Mucosa of descending colon (tissue), 3 donors: ENCODE data around the gene PRUNE1. TPM values are rescaled to one million over a fixed set of nuclear protein-coding genes. Genes with fewer than 3 reads are reported as not detected.
A peak's percentile ranks its signal among the peaks of the same experiment; 100 is the strongest.

Experiments used
- ATAC-seq: fragments of 200-7000 bp; cut with Tn5 transposase; one replicate; pipeline ENCODE4 v1.9.1; 2020; ENCODE audit warnings: mild to moderate bottlenecking, moderate library complexity
- DNase-seq, 3 donors: peaks; one replicate each; pipeline ENCODE4 v3.0.0-alpha.2; 2020
- H3K36me3 ChIP-seq: fragments of 200-600 bp; one replicate; pipeline ENCODE4 v1.8.0; 2021; ENCODE audit warnings: low read depth, mild to moderate bottlenecking
- H3K4me1 ChIP-seq: fragments of 200-600 bp; one replicate; pipeline ENCODE4 v1.8.0; 2021; ENCODE audit warnings: low read depth, mild to moderate bottlenecking
- H3K4me3 ChIP-seq: fragments of 200-600 bp; one replicate; pipeline ENCODE4 v1.8.0; 2021; ENCODE audit warnings: mild to moderate bottlenecking
- H3K9me3 ChIP-seq: fragments of 200-600 bp; one replicate; pipeline ENCODE4 v1.8.0; 2021; ENCODE audit warnings: mild to moderate bottlenecking
- CTCF ChIP-seq: fragments of 200-600 bp; IDR thresholded peaks from one replicate; pipeline ENCODE4 v1.8.0; 2022; ENCODE audit warnings: antibody characterized with exemption, mild to moderate bottlenecking
- intact Hi-C, 2 donors: fragments of 100-400 bp; cut with DNase I in 1 of 2; cut with micrococcal nuclease in 1 of 2; formaldehyde crosslinking; loops; one replicate each; pipeline versions ENCODE4 v1.11.0 to v1.11.1; 2022; cut with DNase I, micrococcal nuclease
- total RNA-seq, 3 donors: library from RNA; stranded (reverse); fragmentation: NEBNext Ultra II Directional in 2 of 3; extraction: Animal tissue kit (Norgen Biotek cat#: 25700) in 2 of 3; gene quantifications; one replicate each; pipeline versions ENCODE4 v1.2.1 to v1.2.4, GENCODE V29; 2021 to 2023
- donor health status: DM: no; HTN: no; CAD: no; lungs with moderate emphysema.
- donor health status: DM: no; HTN: no; CAD: no.
- donor health status: DM: no; HTN: yes; CAD: no.

PRUNE1 gene
- total RNA-seq, 3 donors from 2014 or later: 21.3 to 27.5 (median 23.3) TPM

DNA sequence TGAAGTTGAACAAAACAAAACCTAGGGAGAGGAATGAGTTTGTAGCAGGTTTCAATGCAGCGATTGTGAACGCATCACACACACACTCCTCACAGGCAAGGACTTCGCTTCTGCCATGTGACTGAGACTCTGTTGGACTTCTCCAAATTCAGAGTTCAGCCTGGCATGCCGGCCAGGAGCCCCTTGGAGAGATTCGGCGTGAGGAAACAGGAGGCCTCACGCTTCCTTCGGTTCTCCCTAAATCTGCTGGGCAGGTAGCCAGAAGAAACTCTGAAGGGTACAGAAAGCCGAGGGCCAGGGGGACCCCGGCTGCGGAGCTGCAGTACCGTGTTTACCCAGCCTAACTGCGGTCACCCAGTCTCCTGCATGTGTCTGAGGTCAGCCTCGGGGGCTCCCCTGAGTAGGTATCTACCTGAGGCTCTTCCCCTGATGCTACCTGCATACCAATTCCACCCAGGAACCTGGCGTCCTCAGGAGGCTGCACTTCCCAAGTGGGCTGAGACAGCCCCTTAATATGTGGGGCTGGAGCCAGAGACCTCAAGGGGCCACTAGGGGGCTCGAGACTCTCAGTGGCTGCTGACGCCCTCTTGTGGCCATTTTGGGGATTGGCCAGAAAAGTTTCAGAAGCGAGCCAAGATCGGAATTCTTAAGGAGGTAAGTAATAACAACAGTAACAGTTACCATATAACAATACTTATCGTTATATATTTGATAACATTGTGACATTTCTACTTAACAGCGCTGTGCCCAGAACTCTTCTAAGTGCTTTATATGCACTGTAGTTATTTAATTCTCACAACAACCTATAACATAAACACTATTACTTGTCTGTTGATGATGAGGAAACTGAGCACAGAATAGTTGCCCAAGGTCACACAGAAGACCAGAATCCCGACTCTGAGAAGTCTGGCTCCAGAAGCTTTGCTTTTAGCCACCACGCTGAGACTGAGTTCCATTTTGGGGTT is 28.9 kb upstream of the PRUNE1 start:
- Histone ChIP-seq H3K4me3 (no peak overlapping the region), H3K36me3 (no peaks in the 10 kb centered on the region), H3K4me1 (peaks cover 26% of the 10 kb centered on the region), H3K9me3 (no peaks in the 10 kb centered on the region)
- DNase-seq (peak; percentile 74 to 97 (median 80)), ATAC-seq (peak; percentile 61)
- intact Hi-C loops: loop anchor here in 1 of 2 donors (10.0 kb wide), 1 partner anchor 55 kb away; the partner anchor contains the start of gene SETDB1
- TF ChIP-seq CTCF: peak; percentile 98

- H3K4me3 ChIP-seq: no peak overlapping the region
Observed at GRCh38 chr1:150981177-150981804, 27.0 kb upstream of the PRUNE1 start.

GRCh38 chr1:150981805-150982712 is 26.2 kb upstream of the PRUNE1 start, which contains the start of gene ANXA9:
Gene ANXA9, plus strand, starts transcription at chr1:150982292. Its CDS starts 814 bp downstream, at chr1:150983106.
- Histone ChIP-seq H3K36me3 (no peaks in the 10 kb centered on the region), H3K4me3 (no peak within 1 kb of the TSS), H3K9me3 (no peaks in the 10 kb centered on the region), H3K4me1 (peaks cover 18% of the 10 kb centered on the region)
- ATAC-seq: peak; percentile 78
- no peak for TF ChIP-seq CTCF
- peak; percentile 58 to 62 (median 62) for DNase-seq
- intact Hi-C loops: no loop called here

More at GRCh38 chr1:150981177-150981804, 27.0 kb upstream of the PRUNE1 start:
- Histone ChIP-seq H3K36me3 (no peaks in the 10 kb centered on the region), H3K9me3 (no peaks in the 10 kb centered on the region), H3K4me1 (peaks cover 20% of the 10 kb centered on the region)
- intact Hi-C loops: no loop called here
- DNase-seq: peak; percentile 40 to 68 (median 55)
- peak; percentile 53 for ATAC-seq
- TF ChIP-seq CTCF: no peak

DNA sequence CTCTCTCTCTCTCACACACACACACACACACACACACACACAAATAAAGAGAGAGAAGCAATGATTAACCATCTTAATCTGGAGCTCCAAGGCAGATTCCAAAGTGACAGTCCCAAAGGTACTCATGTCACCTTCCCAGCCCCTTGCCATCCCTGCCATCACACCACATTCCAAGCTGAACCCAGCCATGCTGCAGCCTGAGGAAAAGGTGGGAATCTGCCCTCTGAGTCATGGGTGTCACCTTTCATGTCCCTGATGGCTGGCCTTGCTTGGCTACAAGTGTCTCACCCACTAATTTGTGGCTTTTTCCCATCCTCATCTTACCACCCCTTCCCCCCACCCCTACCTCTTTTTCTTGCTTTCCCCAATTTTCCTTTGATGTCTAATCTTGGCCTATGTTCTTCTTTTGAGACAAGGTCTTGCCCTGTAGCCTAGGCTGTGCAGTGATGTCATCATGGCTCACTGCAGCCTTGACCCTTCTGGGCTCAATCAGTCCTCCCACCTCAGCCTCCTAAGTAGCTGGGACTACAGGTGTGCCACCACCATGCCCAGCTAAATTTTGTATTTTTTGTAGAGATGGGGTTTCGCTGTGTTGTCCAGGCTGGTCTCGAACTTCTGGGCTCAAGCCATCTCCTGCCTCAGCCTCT is 22.9 kb upstream of the PRUNE1 start:
- H3K4me1 ChIP-seq: peaks cover 10% of the 10 kb centered on the region
- no peak for TF ChIP-seq CTCF
- H3K9me3 ChIP-seq: no peaks in the 10 kb centered on the region
- H3K4me3 ChIP-seq: no peak overlapping the region
- DNase-seq (no peak), ATAC-seq (no peak)
- intact Hi-C loops: no loop called here
- no peaks in the 10 kb centered on the region for H3K36me3 ChIP-seq

DNA sequence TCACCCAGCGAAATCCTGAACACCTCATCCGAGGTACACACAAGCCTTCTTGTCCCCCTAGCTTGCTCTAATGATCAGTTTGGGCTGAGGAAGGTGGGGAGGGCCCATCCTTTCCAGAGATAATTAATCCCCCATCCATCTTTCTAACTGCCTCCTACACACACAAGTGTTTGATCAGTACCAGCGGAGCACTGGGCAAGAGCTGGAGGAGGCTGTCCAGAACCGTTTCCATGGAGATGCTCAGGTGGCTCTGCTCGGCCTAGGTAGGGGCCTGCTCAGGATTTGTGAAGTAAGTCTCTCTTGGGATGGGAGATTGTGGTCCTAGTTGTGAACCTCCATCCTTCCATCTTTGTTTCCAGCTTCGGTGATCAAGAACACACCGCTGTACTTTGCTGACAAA is 20.3 kb upstream of the PRUNE1 start:
- no peak for TF ChIP-seq CTCF
- Histone ChIP-seq H3K4me1 (no peaks in the 10 kb centered on the region), H3K36me3 (no peaks in the 10 kb centered on the region), H3K9me3 (no peaks in the 10 kb centered on the region), H3K4me3 (no peak overlapping the region)
- DNase-seq (no peak), ATAC-seq (no peak)
- intact Hi-C loops: no loop called here
